B cell (primary cell): ENCODE results near the gene SGPL1. TPM values are rescaled to one million over a fixed set of nuclear protein-coding genes. Genes with fewer than 3 reads are reported as not detected.

Source experiments
- ATAC-seq: fragments of 200-7000 bp; cut with Tn5 transposase; one replicate; pipeline ENCODE4 v1.10.0; 2021; ENCODE audit warnings: low read depth, mild to moderate bottlenecking, moderate number of reproducible peaks, moderate library complexity
- CTCF ChIA-PET: fragments of 350-600 bp; sonication (Branson Sonifier 250); formaldehyde crosslinking; loops from one replicate; lab custom pipeline; 2021; ENCODE audit warnings: antibody characterized with exemption, inconsistent platforms; lab: Charles Lee
- POLR2A ChIA-PET: fragments of 350-600 bp; sonication (Branson Sonifier 250); formaldehyde crosslinking; loops from one replicate; lab custom pipeline; 2021; ENCODE audit warnings: antibody characterized with exemption; lab: Charles Lee
- DNase-seq: peaks from one replicate; pipeline ENCODE4 v3.0.0; 2013
- H2AFZ ChIP-seq: 2 replicates; pipeline ENCODE4 v1.6.1; 2012; ENCODE audit warnings: mild to moderate bottlenecking, low read depth, low read length; ENCODE audit not compliant: insufficient read depth, poor library complexity, severe bottlenecking
- H3K27ac ChIP-seq, 2 donors: 1 replicate in 1 of 2; 2 replicates in 1 of 2; pipeline ENCODE4 v1.5.1; 2012 to 2013; ENCODE audit warnings: low read length in 2 of 2, mild to moderate bottlenecking in 2 of 2, moderate library complexity in 1 of 2
- H3K27me3 ChIP-seq, 4 experiments: fragments of 200-600 bp in 1 of 4; sonication (generic) in 1 of 4; replicated peaks in 1 of 4; 1 replicate in 2 of 4; 2 replicates in 2 of 4; pipeline versions ENCODE4 v1.6.1 to v1.7.0; 2013 to 2016; ENCODE audit warnings: low read length in 3 of 4, mild to moderate bottlenecking in 2 of 4, mixed read lengths in 1 of 4, moderate library complexity in 1 of 4; ENCODE audit not compliant: insufficient read depth in 4 of 4, control insufficient read depth in 3 of 4; ENCODE audit errors: control extremely low read depth in 1 of 4
- H3K36me3 ChIP-seq, 2 experiments: replicated peaks in 1 of 2; 1 replicate in 1 of 2; 2 replicates in 1 of 2; pipeline versions ENCODE4 v1.6.1 to v1.7.1; 2013; ENCODE audit warnings: low read length in 1 of 2; ENCODE audit not compliant: insufficient read depth in 2 of 2, control insufficient read depth in 1 of 2; ENCODE audit errors: control extremely low read depth in 1 of 2, extremely low read depth in 1 of 2
- H3K4me1 ChIP-seq, 2 donors: fragments of 200-600 bp in 1 of 2; sonication (generic) in 1 of 2; 1 replicate in 1 of 2; 2 replicates in 1 of 2; pipeline versions ENCODE4 v1.5.1 to v1.6.1; 2013 to 2017; ENCODE audit warnings: low read length in 2 of 2; ENCODE audit not compliant: control insufficient read depth in 2 of 2, insufficient read depth in 2 of 2
- H3K4me2 ChIP-seq: replicated peaks from 2 replicates; pipeline ENCODE3; 2012; ENCODE audit warnings: mild to moderate bottlenecking, low read depth, low read length; ENCODE audit not compliant: poor library complexity, severe bottlenecking
- H3K4me3 ChIP-seq, 5 experiments: fragments of 200-600 bp in 1 of 5; sonication (generic) in 1 of 5; 1 replicate in 3 of 5; 2 replicates in 2 of 5; pipeline versions ENCODE4 v1.5.1 to v1.7.0; 2011 to 2016; ENCODE audit warnings: low read length in 4 of 5, mild to moderate bottlenecking in 4 of 5, low read depth in 2 of 5, control low read depth in 1 of 5, moderate library complexity in 1 of 5; ENCODE audit not compliant: insufficient read depth in 1 of 5; ENCODE audit errors: control extremely low read depth in 1 of 5, extremely low read depth in 1 of 5
- H3K79me2 ChIP-seq: fragments of 200-600 bp; sonication (generic); one replicate; pipeline ENCODE4 v1.6.0; 2016; ENCODE audit warnings: low read length; ENCODE audit not compliant: control insufficient read depth, insufficient read depth
- H3K9ac ChIP-seq: fragments of 200-600 bp; sonication (generic); 2 replicates; pipeline ENCODE4 v1.6.1; 2017; ENCODE audit warnings: mild to moderate bottlenecking, low read length, moderate library complexity
- H3K9me3 ChIP-seq, 3 donors: one replicate each; pipeline versions ENCODE4 v1.6.1 to v1.7.1; 2013; ENCODE audit warnings: low read length in 2 of 3; ENCODE audit not compliant: control insufficient read depth in 2 of 3, insufficient read depth in 1 of 3; ENCODE audit errors: control extremely low read depth in 1 of 3
- H4K20me1 ChIP-seq: 2 replicates; pipeline ENCODE4 v1.6.0; 2012; ENCODE audit warnings: mild to moderate bottlenecking, low read length; ENCODE audit not compliant: insufficient read depth, control insufficient read depth, poor library complexity, severe bottlenecking
- H3K27ac Mint-ChIP-seq: one replicate; pipeline ENCODE4 v1.8.0; 2021; ENCODE audit warnings: mixed read lengths
- H3K27me3 Mint-ChIP-seq: one replicate; pipeline ENCODE4 v1.8.0; 2021; ENCODE audit warnings: mixed read lengths
- H3K4me1 Mint-ChIP-seq: one replicate; pipeline ENCODE4 v1.8.0; 2021; ENCODE audit warnings: mixed read lengths
- H3K4me3 Mint-ChIP-seq: one replicate; pipeline ENCODE4 v1.8.0; 2021; ENCODE audit warnings: mixed read lengths
- H3K9me3 Mint-ChIP-seq: one replicate; pipeline ENCODE4 v1.8.0; 2022; ENCODE audit warnings: mixed read lengths; ENCODE audit not compliant: insufficient read depth
- EZH2 ChIP-seq: IDR thresholded peaks from 2 replicates; pipeline ENCODE4 v1.6.1; 2012; ENCODE audit warnings: borderline replicate concordance, low read depth, mild to moderate bottlenecking, moderate library complexity, low read length; ENCODE audit not compliant: insufficient read depth, poor library complexity, severe bottlenecking
- WGBS: methylation state at CpG from one replicate; pipeline ENCODE4 v1.1.5; 2013; ENCODE audit warnings: missing lambda C conversion rate; ENCODE audit not compliant: insufficient coverage; 5-methylcytosine and 5-hydroxymethylcytosine counted together
- intact Hi-C: fragments of 100-400 bp; cut with micrococcal nuclease; formaldehyde crosslinking; loops from one replicate; pipeline ENCODE4 v1.10.0; 2022
- polyA plus RNA-seq: library from polyadenylated mRNA; depleted of rRNA; stranded (reverse); fragments of >200 nt; gene quantifications from 2 replicates; pipeline ENCODE4 v1.2.3, GENCODE V29; 2012
- total RNA-seq, 2 donors: library from RNA; stranded (reverse); fragments of 120-200 nt in 1 of 2; gene quantifications; 1 replicate in 1 of 2; 2 replicates in 1 of 2; pipeline versions ENCODE4 v1.2.3 to v1.2.4, GENCODE V29; 2013 to 2022
- TF ChIP-seq, protein P1 (sequence below): fragments of 200-600 bp; IDR thresholded peaks from one replicate; pipeline ENCODE4 v1.8.0; 2022; ENCODE audit warnings: antibody characterized with exemption, mild to moderate bottlenecking

SGPL1 gene
- total and polyA plus RNA-seq, 2 donors (not counting 1 experiment from before 2014, with no cell fraction given) = 9.1 to 46.2 TPM

GRCh38 chr10:70822076-70822820 lies 6.5 kb downstream of the SGPL1 start:
- ATAC-seq (no peak), DNase-seq (no peak)
- H3K4me1 ChIP-seq = no peaks in the 10 kb centered on the region
- no peak overlapping the region for H3K27ac ChIP-seq
- H3K36me3 ChIP-seq = peaks cover 2 to 7% of the 10 kb centered on the region in 2 experiments
- peaks cover 7% of the 10 kb centered on the region for H4K20me1 ChIP-seq
- no peak overlapping the region for H3K4me2 ChIP-seq
- Mint-ChIP-seq H3K27me3 (no peaks in the 10 kb centered on the region), H3K9me3 (no peaks in the 10 kb centered on the region), H3K27ac (no peak overlapping the region), H3K4me1 (peaks cover 19% of the 10 kb centered on the region), H3K4me3 (no peak overlapping the region)
- no peak overlapping the region for H2AFZ ChIP-seq
- 100% methylated on average over 2 of the region's 2 CpGs for WGBS
- H3K4me3 ChIP-seq = no peak overlapping the region
- H3K27me3 ChIP-seq = no peaks in the 10 kb centered on the region
- no peak for TF ChIP-seq EZH2
- TF ChIP-seq, protein P1, sequence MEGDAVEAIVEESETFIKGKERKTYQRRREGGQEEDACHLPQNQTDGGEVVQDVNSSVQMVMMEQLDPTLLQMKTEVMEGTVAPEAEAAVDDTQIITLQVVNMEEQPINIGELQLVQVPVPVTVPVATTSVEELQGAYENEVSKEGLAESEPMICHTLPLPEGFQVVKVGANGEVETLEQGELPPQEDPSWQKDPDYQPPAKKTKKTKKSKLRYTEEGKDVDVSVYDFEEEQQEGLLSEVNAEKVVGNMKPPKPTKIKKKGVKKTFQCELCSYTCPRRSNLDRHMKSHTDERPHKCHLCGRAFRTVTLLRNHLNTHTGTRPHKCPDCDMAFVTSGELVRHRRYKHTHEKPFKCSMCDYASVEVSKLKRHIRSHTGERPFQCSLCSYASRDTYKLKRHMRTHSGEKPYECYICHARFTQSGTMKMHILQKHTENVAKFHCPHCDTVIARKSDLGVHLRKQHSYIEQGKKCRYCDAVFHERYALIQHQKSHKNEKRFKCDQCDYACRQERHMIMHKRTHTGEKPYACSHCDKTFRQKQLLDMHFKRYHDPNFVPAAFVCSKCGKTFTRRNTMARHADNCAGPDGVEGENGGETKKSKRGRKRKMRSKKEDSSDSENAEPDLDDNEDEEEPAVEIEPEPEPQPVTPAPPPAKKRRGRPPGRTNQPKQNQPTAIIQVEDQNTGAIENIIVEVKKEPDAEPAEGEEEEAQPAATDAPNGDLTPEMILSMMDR = no peak
- ChIA-PET CTCF (interaction anchor here (0.6 kb wide), 1 partner anchor 69 kb away, joined by 3 read pairs; no protein-coding TSS in a partner anchor), POLR2A (no interaction called here)
- H3K9me3 ChIP-seq = no peaks in the 10 kb centered on the region
- peaks cover 15% of the 10 kb centered on the region for H3K79me2 ChIP-seq
- H3K9ac ChIP-seq = no peak overlapping the region
- intact Hi-C loops = no loop called here

DNA sequence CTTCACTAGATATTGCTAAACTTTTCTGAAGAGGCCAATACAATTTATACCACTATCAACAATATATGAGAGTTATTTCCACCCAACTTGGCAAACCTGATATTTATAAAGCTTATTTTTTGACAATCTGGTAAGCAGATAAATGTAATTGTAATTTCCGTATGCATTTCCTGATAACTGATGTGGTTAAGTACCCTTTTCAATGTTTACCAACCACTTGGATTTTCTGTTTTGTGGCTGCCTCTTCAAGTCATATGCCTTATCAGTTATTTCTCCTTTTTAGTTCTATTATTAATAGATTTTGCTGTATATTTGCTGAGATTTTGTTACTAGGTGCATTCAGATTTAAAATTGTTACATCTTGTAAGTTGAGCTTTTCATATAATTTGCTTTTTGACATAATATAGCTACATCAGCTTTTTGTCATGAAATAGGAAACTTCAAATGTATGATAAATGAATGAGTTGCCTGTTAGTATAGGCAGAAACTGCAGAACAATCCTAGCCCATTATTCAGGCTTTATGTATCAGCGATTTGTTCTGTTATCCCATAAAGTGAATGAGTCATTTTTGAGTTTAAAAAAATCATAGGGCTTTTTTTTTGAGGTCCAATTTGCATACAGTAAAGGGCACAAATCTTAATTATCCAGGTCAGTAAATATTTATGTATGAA lies 11.5 kb downstream of the SGPL1 start:
- Mint-ChIP-seq H3K4me3 (no peak overlapping the region), H3K4me1 (peaks cover 8% of the 10 kb centered on the region), H3K27ac (no peak overlapping the region), H3K9me3 (no peaks in the 10 kb centered on the region), H3K27me3 (no peaks in the 10 kb centered on the region)
- H3K9me3 ChIP-seq = no peaks in the 10 kb centered on the region
- H3K27ac ChIP-seq = no peak overlapping the region
- H3K36me3 ChIP-seq = peaks cover 3 to 15% of the 10 kb centered on the region in 2 experiments
- ChIA-PET POLR2A (no interaction called here), CTCF (no interaction called here)
- ATAC-seq = no peak
- no CpG with 5 or more reads among the region's 2 CpGs for WGBS
- DNase-seq = no peak
- H3K79me2 ChIP-seq = peaks cover 15% of the 10 kb centered on the region
- intact Hi-C loops = no loop called here
- H3K4me3 ChIP-seq = no peak overlapping the region
- TF ChIP-seq, protein P1 = no peak
- no peak for TF ChIP-seq EZH2
- no peak overlapping the region for H3K9ac ChIP-seq
- no peaks in the 10 kb centered on the region for H3K4me1 ChIP-seq
- no peaks in the 10 kb centered on the region for H3K27me3 ChIP-seq
- H4K20me1 ChIP-seq = peaks cover 7% of the 10 kb centered on the region
- H2AFZ ChIP-seq = no peak overlapping the region
- H3K4me2 ChIP-seq = no peak overlapping the region
